ENCODE measurements around the gene DOCK1.

The DOCK1 gene

GRCh38 chr10:127064474-127064873 is 159.2 kb downstream of the DOCK1 start:
- no peak overlapping the region for H3K4me3 ChIP-seq (ENCODE audit: low read depth, low read length)
- TF ChIP-seq CTCF (IDR thresholded peaks at IDR 0.05): no peak
- H3K27ac ChIP-seq: no peak overlapping the region
- no peaks in the 10 kb centered on the region for H3K4me1 ChIP-seq
- H3K36me3 ChIP-seq (ENCODE audit: control insufficient read depth, insufficient read depth, low read length): no peaks in the 10 kb centered on the region
- H3K9me3 ChIP-seq (ENCODE audit: control insufficient read depth, low read length): no peaks in the 10 kb centered on the region
- H2AFZ ChIP-seq: no peak overlapping the region
- no peak overlapping the region for H3K4me2 ChIP-seq (ENCODE audit: low read length)
- H3K27me3 ChIP-seq (ENCODE audit: control insufficient read depth, insufficient read depth, low read length): no peaks in the 10 kb centered on the region
- no peak overlapping the region for H3K9ac ChIP-seq
- H3K79me2 ChIP-seq: no peaks in the 10 kb centered on the region

- Histone ChIP-seq H2AFZ (no peak overlapping the region), H3K4me1 (no peaks in the 10 kb centered on the region), H3K36me3 (ENCODE audit: control insufficient read depth, insufficient read depth, low read length) (no peaks in the 10 kb centered on the region), H3K27ac (no peak overlapping the region), H3K4me2 (ENCODE audit: low read length) (no peak overlapping the region), H3K27me3 (ENCODE audit: control insufficient read depth, insufficient read depth, low read length) (no peaks in the 10 kb centered on the region), H3K9me3 (ENCODE audit: control insufficient read depth, low read length) (no peaks in the 10 kb centered on the region), H3K79me2 (no peaks in the 10 kb centered on the region), H3K9ac (no peak overlapping the region), H3K4me3 (ENCODE audit: low read depth, low read length) (no peak overlapping the region)
- no peak for TF ChIP-seq CTCF (IDR thresholded peaks at IDR 0.05)
Measured at GRCh38 chr10:127067542-127068194, 162.4 kb downstream of the DOCK1 start.

- no peaks in the 10 kb centered on the region for H3K36me3 ChIP-seq (ENCODE audit: control insufficient read depth, insufficient read depth, low read length)
- no peaks in the 10 kb centered on the region for H3K27me3 ChIP-seq (ENCODE audit: control insufficient read depth, insufficient read depth, low read length)
- H3K9ac ChIP-seq: no peak overlapping the region
- no peak overlapping the region for H3K4me3 ChIP-seq (ENCODE audit: low read depth, low read length)
- H3K27ac ChIP-seq: no peak overlapping the region
- no peak for TF ChIP-seq CTCF (IDR thresholded peaks at IDR 0.05)
- H3K4me2 ChIP-seq (ENCODE audit: low read length): no peak overlapping the region
- no peak overlapping the region for H2AFZ ChIP-seq
- no peaks in the 10 kb centered on the region for H3K79me2 ChIP-seq
- no peaks in the 10 kb centered on the region for H3K4me1 ChIP-seq
- no peaks in the 10 kb centered on the region for H3K9me3 ChIP-seq (ENCODE audit: control insufficient read depth, low read length)
Measured at GRCh38 chr10:127068485-127068884, 163.3 kb downstream of the DOCK1 start.

- no peaks in the 10 kb centered on the region for H3K79me2 ChIP-seq
- no peak overlapping the region for H3K4me2 ChIP-seq (ENCODE audit: low read length)
- no peak for TF ChIP-seq CTCF (IDR thresholded peaks at IDR 0.05)
- H3K4me3 ChIP-seq (ENCODE audit: low read depth, low read length): no peak overlapping the region
- H3K36me3 ChIP-seq (ENCODE audit: control insufficient read depth, insufficient read depth, low read length): no peaks in the 10 kb centered on the region
- no peak overlapping the region for H3K9ac ChIP-seq
- H3K27me3 ChIP-seq (ENCODE audit: control insufficient read depth, insufficient read depth, low read length): no peaks in the 10 kb centered on the region
- no peaks in the 10 kb centered on the region for H3K4me1 ChIP-seq
- no peak overlapping the region for H3K27ac ChIP-seq
- no peak overlapping the region for H2AFZ ChIP-seq
- no peaks in the 10 kb centered on the region for H3K9me3 ChIP-seq (ENCODE audit: control insufficient read depth, low read length)
Measured at GRCh38 chr10:127069436-127069835, 164.2 kb downstream of the DOCK1 start.

- H3K4me1 ChIP-seq: no peaks in the 10 kb centered on the region
- no peaks in the 10 kb centered on the region for H3K36me3 ChIP-seq (ENCODE audit: control insufficient read depth, insufficient read depth, low read length)
- no peak overlapping the region for H3K27ac ChIP-seq
- no peak overlapping the region for H2AFZ ChIP-seq
- no peak overlapping the region for H3K9ac ChIP-seq
- no peak overlapping the region for H3K4me2 ChIP-seq (ENCODE audit: low read length)
- no peaks in the 10 kb centered on the region for H3K27me3 ChIP-seq (ENCODE audit: control insufficient read depth, insufficient read depth, low read length)
- no peaks in the 10 kb centered on the region for H3K9me3 ChIP-seq (ENCODE audit: control insufficient read depth, low read length)
- no peak overlapping the region for H3K4me3 ChIP-seq (ENCODE audit: low read depth, low read length)
- TF ChIP-seq CTCF (IDR thresholded peaks at IDR 0.05): no peak
- H3K79me2 ChIP-seq: no peaks in the 10 kb centered on the region
Measured at GRCh38 chr10:127071126-127071525, 165.9 kb downstream of the DOCK1 start.

Measured in parathyroid adenoma (tissue), 2 donors.